NCI-H2107 (cell line): ENCODE results near the gene OGDHL.
"Not testable (repeated sequence)": the region's sequence is repeated elsewhere in the genome, so short reads cannot be mapped to it uniquely, and the experiment has no call there.

ENCODE experiments used
- DNase-seq: peaks from one replicate; lab custom pipeline; 2025; lab: John Stamatoyannopoulos, UW

Gene OGDHL

DNA sequence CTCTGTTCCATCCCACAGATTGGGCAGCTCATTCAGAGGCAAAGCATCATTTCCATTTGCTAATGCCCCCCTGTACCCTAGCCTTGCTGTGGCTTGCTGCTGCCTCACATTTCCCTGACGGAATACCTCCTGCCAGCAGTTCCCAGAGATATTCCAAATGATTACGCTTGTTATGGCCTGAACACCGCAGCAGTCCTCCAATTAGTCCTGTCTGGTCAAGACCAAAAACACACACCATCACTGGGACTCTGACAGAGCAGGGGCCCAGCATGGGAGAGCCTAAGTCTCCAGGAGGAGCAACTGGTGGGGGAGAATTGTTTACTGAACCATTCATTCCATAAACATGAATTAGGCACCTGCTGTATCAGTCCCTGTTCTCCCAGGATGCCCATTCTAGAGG, 6.1 kb downstream of the OGDHL start:
- no peak for DNase-seq

DNA sequence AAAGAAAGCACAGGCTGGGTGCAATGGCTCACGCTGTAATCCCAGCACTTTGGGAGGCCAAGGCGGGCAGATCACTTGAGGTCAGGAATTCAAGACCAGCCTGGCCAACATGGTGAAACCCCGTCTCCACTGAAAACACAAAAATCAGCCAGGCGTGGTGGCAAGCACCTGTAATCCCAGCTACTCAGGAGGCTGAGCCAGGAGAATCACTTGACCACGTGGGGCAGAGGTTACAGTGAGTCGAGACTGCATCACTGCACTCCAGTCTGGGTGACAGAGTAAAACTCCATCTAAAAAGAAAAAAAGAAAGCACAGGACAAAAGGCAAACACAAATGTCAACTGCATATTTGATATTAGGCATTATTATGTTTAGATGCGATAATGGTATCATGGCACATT, 7.2 kb downstream of the OGDHL start:
- DNase-seq: not testable (repeated sequence)

DNA sequence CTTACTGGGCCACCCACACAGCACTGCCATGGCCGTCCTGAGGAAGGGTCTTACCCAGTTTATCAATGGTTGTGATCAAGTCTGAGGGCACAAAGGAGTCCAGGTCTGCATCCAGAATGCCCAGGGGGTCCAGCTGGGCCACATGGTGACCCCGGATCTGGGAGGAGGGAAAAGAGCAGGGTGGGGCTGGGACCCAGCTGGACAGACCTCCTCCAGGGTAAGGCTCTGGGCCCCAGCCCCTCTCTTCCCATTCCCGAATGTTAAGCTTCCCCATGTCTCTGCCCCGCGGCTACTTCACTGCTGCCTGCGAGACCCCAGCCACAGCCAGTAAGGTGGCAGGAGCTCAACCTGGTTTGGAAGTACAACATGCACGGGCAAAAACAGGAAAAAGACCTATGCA, 9.5 kb downstream of the OGDHL start:
- no peak for DNase-seq

DNA sequence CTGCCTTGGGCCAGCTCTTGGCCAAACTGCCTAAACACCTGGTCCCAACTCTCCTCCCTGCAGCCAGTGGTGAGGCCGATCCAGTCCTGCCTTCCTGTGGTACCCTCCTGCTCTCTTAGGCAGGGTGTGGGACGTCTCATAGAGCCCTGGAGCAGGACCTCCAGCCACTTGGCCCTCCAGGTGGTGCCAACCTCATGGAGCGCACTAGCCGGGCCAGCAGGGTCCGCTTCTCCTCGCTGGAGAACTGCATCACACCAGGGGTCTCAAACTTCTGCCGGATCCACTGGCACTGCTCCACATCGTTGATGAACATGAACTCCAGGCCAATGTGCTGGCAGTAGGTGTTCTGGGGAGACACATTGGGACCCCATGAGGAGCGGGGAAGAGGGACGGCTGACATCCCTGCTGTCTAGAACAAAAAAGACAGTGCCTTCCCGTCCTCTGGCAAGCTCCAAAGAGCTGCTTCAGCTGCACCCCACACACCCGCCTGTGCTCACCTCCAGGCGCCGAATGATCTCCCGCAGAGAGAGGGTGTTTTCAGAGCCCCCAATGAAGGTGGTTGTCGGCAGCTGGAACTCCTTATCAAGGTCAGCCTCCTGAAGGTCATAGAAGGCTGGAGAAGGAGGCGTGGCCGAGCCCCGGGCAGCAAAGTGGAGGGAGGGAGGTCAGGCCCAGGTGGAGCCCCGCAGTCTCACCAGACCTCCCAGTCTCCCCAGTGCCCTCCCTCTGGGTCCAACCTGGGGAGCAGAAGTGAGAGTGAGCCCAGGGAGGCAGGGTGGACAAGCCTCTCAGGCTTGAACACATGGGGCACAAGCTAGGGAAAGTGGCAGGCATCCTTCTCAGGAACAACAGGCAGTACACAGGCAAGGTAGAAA, 10.2 kb downstream of the OGDHL start:
- DNase-seq: no peak

DNA sequence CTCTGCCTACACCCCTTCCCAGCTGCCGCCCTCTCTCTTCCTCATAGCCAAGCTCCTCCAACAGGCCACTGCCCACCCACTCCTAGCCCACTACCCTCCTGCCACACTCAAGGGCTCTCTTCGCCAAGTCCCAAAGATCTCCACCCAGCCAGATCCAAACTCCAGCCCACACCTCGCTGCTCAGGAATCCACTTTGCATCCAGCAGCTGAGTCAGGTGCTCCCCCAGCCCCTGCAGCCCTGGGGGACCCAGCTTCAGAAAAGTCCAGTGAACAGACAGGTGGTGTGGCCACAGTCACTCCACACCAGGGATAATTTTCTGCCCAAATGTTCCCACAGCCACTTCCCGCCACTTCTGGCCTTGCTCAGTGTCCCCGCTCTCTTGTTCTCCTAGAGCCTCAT, 10.9 kb downstream of the OGDHL start:
- DNase-seq: no peak

DNA sequence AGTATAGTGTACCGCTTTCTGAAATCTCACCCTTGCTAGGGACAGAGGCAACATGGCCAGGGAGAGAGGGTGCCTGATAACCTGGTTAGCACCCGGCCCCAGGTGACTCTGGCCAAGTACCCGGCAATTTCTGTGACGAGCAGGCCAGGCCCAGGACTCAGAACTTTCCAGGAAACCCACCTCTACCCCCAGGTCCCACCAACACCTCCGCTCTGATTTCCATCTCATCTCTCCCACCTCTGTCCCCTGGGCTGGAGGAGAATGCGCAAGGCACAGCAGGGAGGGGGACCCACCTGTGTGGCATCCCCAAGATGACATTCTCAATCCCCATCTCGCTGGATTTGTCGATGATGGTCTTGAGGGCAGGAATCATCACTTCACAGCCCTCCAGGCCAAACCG, 11.6 kb downstream of the OGDHL start:
- no peak for DNase-seq

DNA sequence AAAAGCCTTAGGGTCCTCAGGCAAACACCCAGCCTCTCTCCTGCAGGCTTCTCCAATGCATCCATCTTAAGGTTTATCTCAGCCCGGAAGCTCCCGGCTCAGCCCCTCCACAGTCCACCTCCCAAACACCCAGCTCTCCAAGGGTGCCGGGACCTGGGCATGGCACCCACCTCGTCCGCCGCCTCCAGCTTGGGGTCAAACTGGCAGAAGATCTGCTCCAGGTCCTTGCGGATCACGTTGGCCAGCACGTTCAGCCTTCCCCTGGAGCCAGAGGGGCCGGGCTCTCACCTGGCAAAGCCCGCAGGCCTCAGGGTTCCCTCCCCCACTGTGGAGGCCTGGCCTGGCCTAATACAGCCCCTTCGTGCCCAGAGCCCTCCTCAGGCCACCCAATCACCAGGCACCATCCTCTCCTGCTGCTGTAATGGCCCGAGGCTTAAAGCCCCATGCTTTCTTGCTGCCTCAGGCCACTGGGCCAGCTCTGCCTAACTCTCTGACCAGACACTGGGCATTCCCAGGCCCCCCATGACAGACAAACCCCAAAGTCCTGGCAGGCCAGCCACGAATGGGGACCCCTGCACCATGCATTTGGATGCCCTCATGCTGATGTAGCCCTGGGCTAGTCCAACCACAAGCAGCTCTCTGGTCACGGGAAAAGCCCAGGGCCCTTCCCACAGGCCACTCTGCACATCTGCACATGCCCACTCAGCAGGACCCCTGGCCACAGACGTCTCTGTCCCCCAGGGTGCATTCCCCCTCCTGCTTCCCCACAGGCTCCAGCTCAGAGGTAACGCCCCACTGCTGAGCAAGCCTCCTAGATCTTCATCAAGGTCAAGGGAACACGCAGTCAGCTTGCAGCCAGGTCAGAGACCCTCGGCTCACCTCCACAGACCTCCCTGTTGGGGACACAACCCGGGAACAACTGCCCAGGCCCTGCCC, 12.3 kb downstream of the OGDHL start:
- no peak for DNase-seq

DNA sequence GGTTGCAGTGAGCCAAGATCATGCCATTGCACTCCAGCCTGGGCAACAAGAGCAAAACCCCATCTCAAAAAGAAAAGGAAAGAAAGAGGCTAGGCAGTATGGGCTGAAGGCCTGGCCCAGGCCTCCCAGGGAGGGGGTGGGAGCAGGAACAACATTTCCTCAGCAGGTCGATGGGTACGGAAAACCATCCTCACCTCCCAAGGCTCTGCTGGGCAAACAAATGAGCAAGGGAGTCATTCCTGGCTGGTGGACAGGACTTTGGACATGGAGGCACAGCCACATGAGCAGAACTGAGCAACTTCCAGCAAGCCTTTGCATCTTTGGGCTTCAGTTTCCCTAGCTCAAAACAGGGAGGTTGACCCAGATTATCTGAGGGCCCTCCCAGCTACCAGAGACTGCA, 13.0 kb downstream of the OGDHL start:
- DNase-seq: no peak

DNA sequence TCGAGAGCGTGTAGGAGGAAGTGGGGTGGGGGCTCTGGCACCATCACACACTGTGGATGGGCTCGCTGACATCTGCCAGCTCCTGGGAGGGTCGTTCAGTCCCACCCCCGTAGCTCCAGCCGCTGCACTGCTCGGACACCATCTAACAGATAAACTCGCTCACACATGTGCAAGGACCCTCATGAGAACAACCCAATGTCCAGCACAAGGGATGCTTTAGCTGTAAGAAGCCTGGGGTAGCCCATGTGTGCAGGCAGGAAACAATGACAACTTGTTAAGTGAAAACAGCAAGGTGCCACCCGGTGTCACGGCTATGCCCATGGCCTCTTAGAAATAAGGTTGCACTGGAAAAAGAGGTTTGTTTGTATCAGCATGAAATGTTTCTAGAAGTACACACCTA, 14.1 kb downstream of the OGDHL start:
- DNase-seq: no peak

DNA sequence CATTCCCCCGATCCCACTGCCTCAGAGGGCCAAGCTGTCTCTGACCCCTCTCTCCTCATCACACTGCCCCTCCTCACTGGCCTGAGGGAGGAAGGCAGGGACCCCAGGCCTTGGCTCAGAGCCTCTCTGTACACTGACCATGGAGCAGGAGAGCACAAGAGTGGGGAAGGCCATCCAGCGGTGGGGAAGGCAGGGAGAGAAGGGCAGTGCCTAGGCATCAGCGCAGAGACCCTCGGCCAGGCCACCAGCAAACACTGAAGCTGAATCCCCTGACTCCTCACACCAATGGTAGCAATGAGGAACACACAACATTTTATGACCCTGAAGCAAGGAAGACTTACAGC, 14.8 kb downstream of the OGDHL start:
- DNase-seq: no peak

DNA sequence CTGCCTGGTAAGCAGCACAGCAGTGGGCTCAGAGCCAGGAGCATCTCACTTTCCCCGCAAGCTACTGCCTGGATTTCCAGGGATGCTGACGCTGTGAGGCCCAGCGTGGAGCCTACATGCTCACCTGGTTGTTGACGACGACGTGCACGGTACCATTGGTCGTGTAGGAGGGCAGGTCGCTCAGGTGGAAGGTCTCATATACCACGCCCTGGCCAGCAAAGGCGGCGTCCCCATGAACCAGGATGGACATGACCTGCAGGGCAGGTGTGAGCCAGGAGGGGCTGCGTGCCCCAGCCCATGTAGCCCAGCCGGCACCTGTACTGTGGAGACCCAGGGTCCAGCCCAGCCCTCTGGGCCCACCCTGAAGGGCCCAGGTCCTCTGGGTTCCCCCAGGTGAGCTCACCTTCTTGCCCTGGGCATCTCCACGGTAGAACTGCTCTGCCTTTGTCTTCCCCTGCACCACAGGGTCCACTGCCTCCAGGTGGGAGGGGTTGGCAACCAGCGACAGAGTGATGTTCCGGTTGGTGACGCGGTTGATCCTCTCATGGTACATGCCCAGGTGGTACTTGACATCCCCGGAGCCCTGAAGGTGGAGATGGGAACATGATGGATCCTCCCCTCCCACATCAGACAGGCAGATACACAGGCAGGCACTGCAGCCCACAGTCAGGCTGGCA, 15.4 kb downstream of the OGDHL start:
- no peak for DNase-seq

DNA sequence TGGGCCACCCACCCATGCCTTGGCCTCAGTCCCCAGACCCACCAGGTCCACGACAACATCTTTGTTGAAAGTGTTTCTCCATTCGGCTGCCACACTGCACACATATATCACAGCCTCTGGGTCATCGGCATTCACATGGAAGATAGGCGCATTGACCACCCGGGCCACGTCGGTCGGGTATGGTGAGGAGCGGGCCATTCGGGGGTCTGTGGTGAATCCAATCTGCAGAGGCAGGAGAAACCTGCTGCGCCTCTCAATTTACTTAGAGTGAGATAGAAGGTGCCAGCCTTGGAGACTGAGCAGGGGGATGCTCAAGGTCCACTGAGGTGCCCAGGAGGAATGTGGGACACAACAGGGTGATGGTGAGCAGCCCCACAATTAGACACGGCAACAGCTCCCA, 16.4 kb downstream of the OGDHL start:
- no peak for DNase-seq

DNA sequence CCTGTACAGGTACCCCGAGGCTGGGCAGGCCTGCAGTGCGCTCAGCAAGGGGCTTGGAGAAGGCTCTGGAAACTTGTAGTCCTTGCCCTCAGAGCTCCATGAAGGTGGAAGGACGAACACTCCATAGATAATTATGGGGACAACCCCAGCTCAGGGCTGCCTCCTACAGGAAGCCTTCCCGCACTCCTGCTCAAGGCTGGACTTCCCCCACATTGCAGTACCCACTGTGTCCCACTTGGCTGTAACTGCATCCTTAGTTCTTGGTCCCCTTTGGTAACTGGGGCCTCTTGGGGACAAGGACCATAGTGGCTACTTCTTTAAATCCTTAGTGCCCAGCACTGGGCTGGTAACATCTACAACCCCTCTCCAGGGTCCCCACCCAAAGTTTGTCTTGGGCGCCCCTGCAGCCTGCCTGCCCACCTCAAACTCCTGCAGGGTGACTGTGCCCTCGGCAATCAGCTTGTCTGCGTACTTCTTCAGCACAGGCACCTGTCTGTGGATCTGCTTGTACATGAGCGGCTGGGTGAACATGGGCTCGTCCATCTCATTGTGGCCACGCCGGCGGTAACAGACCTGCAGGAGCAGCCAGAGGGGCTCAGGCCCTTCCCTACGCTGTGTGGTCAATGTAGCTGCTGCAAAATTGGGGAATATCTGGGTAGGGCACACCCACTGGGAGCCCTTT, 17.1 kb downstream of the OGDHL start:
- no peak for DNase-seq

DNA sequence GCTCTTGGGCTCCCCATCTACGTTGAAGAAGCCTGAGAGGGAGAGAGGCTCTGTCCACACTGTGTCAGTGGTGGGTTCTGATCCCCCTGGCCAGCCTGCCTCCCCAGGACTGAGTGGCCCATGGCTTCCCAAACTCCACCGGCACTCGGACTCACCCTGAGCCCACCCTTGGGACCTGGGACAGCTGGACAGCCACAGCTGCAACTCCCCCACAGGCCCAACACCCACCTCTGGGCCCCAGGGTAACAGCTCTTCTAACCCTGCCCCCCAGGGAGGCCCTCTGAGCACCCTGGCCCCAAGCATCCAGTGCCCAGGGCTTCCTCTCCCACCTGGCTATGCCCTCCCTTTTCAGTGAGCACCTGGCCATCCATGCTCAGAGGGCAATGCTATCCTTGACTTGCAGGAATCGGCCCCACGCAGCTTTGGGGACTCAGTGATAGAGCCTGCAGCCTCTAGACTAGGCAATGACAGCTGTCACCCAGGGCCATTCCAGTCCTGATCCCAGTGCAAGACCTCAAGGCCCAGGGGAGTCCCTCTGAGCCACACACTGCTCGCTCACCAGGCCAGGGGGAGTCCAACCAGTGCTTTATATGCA, 17.9 kb downstream of the OGDHL start:
- DNase-seq: no peak

DNA sequence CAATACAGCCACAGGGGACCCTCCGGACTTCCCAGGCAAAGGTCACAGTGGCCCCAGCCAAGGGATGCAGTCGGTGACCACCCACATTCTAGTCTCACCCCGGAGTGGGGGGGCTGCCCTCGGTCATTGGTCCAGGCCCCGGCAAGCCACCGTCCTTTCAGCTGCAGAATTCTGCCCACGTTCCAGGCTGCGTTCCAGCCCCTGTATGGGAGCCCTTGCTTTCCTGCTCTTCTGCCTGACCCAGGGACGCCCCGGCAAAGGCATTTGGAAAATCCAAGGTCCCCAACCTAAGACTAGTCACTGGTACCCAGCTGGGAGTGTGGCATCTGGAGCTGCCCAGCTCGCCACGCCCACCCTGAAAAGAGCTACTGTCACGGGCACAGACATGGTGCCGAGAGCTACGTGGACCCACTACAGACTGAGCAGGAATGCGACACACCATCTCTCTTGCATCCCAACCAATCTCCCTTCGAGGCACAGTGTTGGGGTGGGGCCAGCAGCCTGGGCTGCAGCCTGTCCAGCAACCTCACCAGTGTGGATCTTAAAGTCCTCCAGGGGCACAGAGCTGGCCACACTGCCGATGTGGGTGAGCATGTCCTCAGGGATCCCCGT, 18.6 kb downstream of the OGDHL start:
- DNase-seq: no peak

DNA sequence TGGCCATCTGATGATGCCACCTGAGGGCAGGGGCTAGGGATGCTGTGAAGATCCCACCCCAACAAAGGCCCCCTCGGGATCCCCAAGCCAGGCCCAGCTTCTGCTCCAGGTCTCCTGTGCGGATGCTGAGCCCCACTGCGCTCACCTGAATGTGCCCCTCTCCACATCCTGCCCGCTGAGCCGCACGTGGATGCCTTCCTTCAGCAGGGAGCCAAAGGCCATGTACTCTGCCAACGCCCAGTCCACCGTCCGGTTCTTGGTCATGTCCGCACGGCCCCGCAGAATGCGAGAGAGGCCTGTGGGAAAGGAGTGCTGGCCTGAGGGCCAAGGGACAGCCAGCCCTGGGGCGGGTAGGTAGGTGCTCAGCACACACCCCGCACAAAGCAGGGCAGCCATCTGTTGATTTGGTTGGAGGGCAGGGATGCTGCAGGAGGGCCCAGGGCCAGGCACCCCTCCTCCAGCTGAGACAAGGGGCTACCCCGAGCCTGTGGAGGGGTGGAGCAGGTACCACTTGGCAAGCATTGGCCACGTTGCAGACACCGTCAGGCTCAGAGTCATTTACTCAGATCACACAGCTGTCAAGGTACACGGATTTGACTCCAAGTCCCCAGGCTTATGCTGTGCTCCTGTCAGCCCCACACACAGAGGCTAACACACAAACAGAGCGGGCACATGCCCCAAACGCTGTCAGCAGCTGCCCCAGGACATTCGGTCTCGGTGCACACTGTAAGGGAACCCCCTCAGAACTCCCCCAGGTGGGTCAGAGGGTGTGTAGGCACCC, 19.2 kb downstream of the OGDHL start:
- no peak for DNase-seq

DNA sequence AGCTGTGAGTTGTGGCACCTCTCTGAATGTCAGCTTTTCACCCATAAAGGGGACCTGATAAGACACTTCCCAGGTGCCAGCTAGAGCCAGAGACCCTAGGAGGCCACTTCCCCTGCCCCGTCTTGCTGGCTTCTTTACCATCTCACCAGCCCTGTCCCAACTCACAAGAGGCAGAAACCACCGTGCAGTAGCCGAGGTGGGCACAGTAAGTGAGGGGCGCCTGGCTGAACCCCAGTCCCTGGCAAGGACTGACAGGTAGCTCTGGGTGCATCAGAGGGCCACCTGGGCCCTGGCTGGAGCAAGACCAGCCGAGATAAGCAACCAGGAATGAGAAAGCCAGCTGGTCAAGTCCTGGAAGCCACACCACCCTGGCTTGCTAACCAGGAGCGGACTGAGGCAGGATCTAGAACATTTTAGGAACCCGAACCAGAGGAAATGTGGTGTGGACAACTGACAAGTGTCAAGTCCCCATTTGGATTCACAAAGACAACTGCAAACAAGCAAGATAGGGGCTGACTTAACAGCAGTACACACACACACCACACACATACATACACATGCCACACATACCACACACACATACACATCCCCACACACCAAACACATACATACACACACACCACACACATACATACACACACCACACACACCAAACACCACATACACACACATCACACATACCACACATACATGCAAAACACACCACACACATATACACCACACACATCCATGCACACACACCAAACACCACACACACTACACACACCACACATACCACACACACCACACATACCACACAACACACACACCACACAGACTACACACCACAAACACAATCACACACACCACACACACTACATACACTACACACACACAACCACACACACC, 20.8 kb downstream of the OGDHL start:
- no peak for DNase-seq

DNA sequence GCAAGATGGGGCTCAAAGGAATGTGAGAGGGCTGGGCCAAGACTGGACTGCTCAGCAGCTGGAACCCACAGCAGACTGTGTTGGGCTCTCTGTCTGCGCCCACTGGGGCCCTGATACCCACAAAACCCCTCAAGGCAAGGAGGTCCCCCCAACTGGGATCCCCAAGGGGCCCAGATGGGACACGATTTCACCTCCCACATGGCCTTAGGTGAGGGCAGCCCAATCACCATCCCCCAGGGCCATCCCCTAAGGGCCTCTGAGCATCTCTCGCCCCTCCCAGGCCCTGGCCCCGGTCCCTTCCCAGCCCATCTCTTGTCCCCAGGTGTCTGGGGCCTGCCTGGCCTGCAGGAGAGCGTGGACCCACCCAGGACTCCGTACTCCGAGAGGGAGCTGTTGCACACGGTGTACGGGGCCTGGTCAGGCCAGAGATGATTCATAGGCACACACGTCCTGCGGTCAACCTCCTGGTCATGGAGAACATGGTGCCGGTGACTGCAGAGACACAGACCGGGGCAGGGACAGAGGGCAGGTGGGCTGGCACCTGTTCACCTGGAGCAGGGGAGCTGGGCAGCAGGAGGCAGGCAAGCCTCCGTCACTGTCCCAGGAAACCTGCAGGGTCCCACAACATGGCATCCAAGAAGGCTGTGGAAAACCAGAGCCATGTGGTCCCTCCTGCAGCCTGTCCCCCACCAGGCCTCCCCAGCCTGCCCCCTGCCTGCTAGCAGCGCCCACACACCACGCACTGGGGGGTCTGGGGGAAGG, 21.6 kb downstream of the OGDHL start:
- no peak for DNase-seq

DNA sequence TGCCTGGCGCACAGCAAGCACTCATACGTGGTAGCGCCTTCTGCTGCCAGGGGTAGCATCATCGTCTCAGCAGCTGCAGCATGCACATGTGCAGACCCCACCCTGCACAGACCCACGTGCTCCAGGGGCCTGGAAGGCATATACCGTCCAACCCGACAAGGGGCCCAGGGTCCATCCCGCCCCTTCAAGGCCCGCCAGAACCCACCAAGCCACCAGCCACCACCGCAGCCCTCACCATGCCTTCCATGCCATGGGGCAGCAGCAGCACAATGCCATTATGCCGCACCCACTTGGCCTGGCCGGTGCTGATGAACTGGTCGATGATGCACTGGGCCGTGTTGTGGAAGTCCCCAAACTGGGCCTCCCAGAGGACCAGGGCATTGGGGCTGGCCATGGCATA, 22.7 kb downstream of the OGDHL start:
- no peak for DNase-seq
